ENCODE results near the gene CTDP1.

- TF ChIP-seq, protein P1, sequence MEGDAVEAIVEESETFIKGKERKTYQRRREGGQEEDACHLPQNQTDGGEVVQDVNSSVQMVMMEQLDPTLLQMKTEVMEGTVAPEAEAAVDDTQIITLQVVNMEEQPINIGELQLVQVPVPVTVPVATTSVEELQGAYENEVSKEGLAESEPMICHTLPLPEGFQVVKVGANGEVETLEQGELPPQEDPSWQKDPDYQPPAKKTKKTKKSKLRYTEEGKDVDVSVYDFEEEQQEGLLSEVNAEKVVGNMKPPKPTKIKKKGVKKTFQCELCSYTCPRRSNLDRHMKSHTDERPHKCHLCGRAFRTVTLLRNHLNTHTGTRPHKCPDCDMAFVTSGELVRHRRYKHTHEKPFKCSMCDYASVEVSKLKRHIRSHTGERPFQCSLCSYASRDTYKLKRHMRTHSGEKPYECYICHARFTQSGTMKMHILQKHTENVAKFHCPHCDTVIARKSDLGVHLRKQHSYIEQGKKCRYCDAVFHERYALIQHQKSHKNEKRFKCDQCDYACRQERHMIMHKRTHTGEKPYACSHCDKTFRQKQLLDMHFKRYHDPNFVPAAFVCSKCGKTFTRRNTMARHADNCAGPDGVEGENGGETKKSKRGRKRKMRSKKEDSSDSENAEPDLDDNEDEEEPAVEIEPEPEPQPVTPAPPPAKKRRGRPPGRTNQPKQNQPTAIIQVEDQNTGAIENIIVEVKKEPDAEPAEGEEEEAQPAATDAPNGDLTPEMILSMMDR (conservative IDR thresholded peaks at IDR 0.05; ENCODE audit: low read length), result no peak
- no peak for TF ChIP-seq EZH2phosphoT487 (IDR thresholded peaks at IDR 0.05; ENCODE audit: borderline replicate concordance)
These were observed 116.4 kb downstream of the CTDP1 start for GRCh38 chr18:79796016-79796415.

Measured in Loucy (cell line).